Nephron (organoid): ENCODE results near the gene LRP10.

Experiments
- H3K27ac Mint-ChIP-seq, 3 experiments: 2 replicates each; pipeline ENCODE4 v1.8.0; 2020; ENCODE audit warnings: mixed read lengths in 3 of 3, mild to moderate bottlenecking in 2 of 3, moderate library complexity in 1 of 3
- H3K27me3 Mint-ChIP-seq: 2 replicates; pipeline ENCODE4 v1.8.0; 2021; ENCODE audit warnings: low read depth, mild to moderate bottlenecking, moderate library complexity, mixed read lengths
- H3K36me3 Mint-ChIP-seq: 2 replicates; pipeline ENCODE4 v1.8.0; 2020; ENCODE audit warnings: low read depth, mixed read lengths
- H3K4me1 Mint-ChIP-seq: 2 replicates; pipeline ENCODE4 v1.8.0; 2020; ENCODE audit warnings: mixed read lengths
- H3K4me3 Mint-ChIP-seq, 3 experiments: 2 replicates each; pipeline ENCODE4 v1.8.0; 2020; ENCODE audit warnings: mild to moderate bottlenecking in 3 of 3, mixed read lengths in 3 of 3, moderate library complexity in 2 of 3
- H3K9me3 Mint-ChIP-seq: 2 replicates; pipeline ENCODE4 v1.8.0; 2020; ENCODE audit warnings: mixed read lengths
- CTCF ChIP-seq, 3 experiments: fragments of 200-600 bp; sonication (generic); IDR thresholded peaks; one replicate each; pipeline ENCODE4 v1.5.0; 2021; ENCODE audit warnings: antibody characterized with exemption in 3 of 3; ENCODE audit not compliant: unreplicated experiment in 3 of 3

Gene LRP10

GRCh38 chr14:22896760-22897159, 25.2 kb downstream of the LRP10 start:
- Mint-ChIP-seq H3K9me3 (no peaks in the 10 kb centered on the region), H3K4me1 (no peaks in the 10 kb centered on the region), H3K27me3 (no peaks in the 10 kb centered on the region), H3K36me3 (peaks cover 27% of the 10 kb centered on the region), H3K4me3 (no peak overlapping the region), H3K27ac (no peak overlapping the region)
- no peak for TF ChIP-seq CTCF (IDR thresholded peaks at IDR 0.05; ENCODE audit: unreplicated experiment in 3 of 3)

GRCh38 chr14:22897357-22897756, 25.8 kb downstream of the LRP10 start:
- Mint-ChIP-seq H3K9me3 (no peaks in the 10 kb centered on the region), H3K36me3 (peaks cover 33% of the 10 kb centered on the region), H3K4me1 (no peaks in the 10 kb centered on the region), H3K27me3 (no peaks in the 10 kb centered on the region), H3K4me3 (no peak overlapping the region), H3K27ac (no peak overlapping the region)
- TF ChIP-seq CTCF (IDR thresholded peaks at IDR 0.05; ENCODE audit: unreplicated experiment in 3 of 3), result no peak

GRCh38 chr14:22898302-22899090, 27.0 kb downstream of the LRP10 start:
- Mint-ChIP-seq H3K27ac (peak overlapping the region in 1 of 3 experiments; percentile 8), H3K27me3 (no peaks in the 10 kb centered on the region), H3K4me1 (no peaks in the 10 kb centered on the region), H3K36me3 (peaks cover 37% of the 10 kb centered on the region), H3K9me3 (no peaks in the 10 kb centered on the region), H3K4me3 (no peak overlapping the region)
- TF ChIP-seq CTCF (IDR thresholded peaks at IDR 0.05; ENCODE audit: unreplicated experiment in 3 of 3), result no peak

GRCh38 chr14:22900081-22900799, 28.7 kb downstream of the LRP10 start:
- Mint-ChIP-seq H3K4me3 (no peak overlapping the region), H3K9me3 (no peaks in the 10 kb centered on the region), H3K27me3 (no peaks in the 10 kb centered on the region), H3K36me3 (peaks cover 55% of the 10 kb centered on the region), H3K27ac (peak overlapping the region in 2 of 3 experiments; percentile 6 to 28), H3K4me1 (no peaks in the 10 kb centered on the region)
- peak; percentile 43 to 66 (median 52) for TF ChIP-seq CTCF (IDR thresholded peaks at IDR 0.05; ENCODE audit: unreplicated experiment in 3 of 3)

GRCh38 chr14:22901799-22902198, 30.3 kb downstream of the LRP10 start:
- Mint-ChIP-seq H3K9me3 (no peaks in the 10 kb centered on the region), H3K4me3 (no peak overlapping the region), H3K27me3 (no peaks in the 10 kb centered on the region), H3K36me3 (peaks cover 69% of the 10 kb centered on the region), H3K27ac (no peak overlapping the region), H3K4me1 (no peaks in the 10 kb centered on the region)
- TF ChIP-seq CTCF (IDR thresholded peaks at IDR 0.05; ENCODE audit: unreplicated experiment in 3 of 3), result no peak
